Measurements from ENCODE around the gene TLN1. TPM values are rescaled to one million over a fixed set of nuclear protein-coding genes. Genes with fewer than 3 reads are reported as not detected.

Gene TLN1
- total and polyA plus RNA-seq, 10 of the 15 experiments (the other 5 are each of a cell fraction or from before 2014, with no cell fraction given): 11.6 to 305 (median 71.9) TPM

DNA sequence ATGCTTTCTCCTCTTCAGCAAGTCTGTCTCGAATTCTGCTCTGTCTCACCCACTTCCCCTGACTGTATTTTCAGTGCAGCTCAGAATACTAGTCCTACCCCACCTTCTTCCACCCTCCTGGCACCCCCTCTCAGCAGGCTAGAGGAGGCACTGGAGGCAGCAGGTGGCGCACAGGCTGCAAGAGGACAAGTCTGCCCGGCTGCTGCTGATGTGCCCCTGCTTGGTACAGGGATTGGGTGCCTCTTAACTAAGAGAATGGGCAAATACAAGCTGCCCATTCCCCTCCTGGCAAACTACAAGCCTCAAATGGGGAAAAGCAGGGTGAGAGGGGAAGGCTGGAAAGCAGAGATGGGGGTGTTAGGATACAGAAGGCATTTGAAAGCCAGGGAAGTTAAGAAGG is 5.1 kb downstream of the TLN1 start (continued):
- TF ChIP-seq, protein P1, sequence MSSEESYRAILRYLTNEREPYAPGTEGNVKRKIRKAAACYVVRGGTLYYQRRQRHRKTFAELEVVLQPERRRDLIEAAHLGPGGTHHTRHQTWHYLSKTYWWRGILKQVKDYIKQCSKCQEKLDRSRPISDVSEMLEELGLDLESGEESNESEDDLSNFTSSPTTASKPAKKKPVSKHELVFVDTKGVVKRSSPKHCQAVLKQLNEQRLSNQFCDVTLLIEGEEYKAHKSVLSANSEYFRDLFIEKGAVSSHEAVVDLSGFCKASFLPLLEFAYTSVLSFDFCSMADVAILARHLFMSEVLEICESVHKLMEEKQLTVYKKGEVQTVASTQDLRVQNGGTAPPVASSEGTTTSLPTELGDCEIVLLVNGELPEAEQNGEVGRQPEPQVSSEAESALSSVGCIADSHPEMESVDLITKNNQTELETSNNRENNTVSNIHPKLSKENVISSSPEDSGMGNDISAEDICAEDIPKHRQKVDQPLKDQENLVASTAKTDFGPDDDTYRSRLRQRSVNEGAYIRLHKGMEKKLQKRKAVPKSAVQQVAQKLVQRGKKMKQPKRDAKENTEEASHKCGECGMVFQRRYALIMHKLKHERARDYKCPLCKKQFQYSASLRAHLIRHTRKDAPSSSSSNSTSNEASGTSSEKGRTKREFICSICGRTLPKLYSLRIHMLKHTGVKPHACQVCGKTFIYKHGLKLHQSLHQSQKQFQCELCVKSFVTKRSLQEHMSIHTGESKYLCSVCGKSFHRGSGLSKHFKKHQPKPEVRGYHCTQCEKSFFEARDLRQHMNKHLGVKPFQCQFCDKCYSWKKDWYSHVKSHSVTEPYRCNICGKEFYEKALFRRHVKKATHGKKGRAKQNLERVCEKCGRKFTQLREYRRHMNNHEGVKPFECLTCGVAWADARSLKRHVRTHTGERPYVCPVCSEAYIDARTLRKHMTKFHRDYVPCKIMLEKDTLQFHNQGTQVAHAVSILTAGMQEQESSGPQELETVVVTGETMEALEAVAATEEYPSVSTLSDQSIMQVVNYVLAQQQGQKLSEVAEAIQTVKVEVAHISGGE (CRISPR knock-in tag; IDR thresholded peaks at IDR 0.05): no peak
- TF ChIP-seq CHD2 (IDR thresholded peaks at IDR 0.05; ENCODE audit: borderline replicate concordance, low read depth, low read length) (0 out of 2 replicates have a peak, but pooled peaks have one; percentile 32), CREM (IDR thresholded peaks at IDR 0.05; ENCODE audit: low read depth) (peak; percentile 79), NBN (IDR thresholded peaks at IDR 0.05) (0 out of 2 replicates have a peak, but pooled peaks have one; percentile 48), FOS (IDR thresholded peaks at IDR 0.05; ENCODE audit: borderline replicate concordance, extremely low read depth, insufficient read length) (no peak), BACH1 (IDR thresholded peaks at IDR 0.05; ENCODE audit: borderline replicate concordance) (no peak), NFYB (IDR thresholded peaks at IDR 0.05; ENCODE audit: insufficient read depth, low read depth, low read length) (peak; percentile 84)
- TF ChIP-seq, protein P2, sequence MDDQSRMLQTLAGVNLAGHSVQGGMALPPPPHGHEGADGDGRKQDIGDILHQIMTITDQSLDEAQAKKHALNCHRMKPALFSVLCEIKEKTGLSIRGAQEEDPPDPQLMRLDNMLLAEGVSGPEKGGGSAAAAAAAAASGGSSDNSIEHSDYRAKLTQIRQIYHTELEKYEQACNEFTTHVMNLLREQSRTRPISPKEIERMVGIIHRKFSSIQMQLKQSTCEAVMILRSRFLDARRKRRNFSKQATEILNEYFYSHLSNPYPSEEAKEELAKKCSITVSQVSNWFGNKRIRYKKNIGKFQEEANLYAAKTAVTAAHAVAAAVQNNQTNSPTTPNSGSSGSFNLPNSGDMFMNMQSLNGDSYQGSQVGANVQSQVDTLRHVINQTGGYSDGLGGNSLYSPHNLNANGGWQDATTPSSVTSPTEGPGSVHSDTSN (IDR thresholded peaks at IDR 0.05; ENCODE audit: insufficient replicate concordance, low read depth, low read length): no peak
